CD4-positive, alpha-beta T cell treated with Interleukin-17A for 4 hours (primary cell): ENCODE data around the gene RNF7.
"Not testable (repeated sequence)": the region's sequence is repeated elsewhere in the genome, so short reads cannot be mapped to it uniquely, and the experiment has no call there.

Source experiments
- DNase-seq: peaks from one replicate; pipeline ENCODE4 v3.0.0-alpha.2; 2020; ENCODE audit warnings: mixed read lengths

RNF7 gene

GRCh38 chr3:141735770-141736465 is 2.2 kb upstream of the RNF7 start:
- no peak for DNase-seq

- DNase-seq = no peak
Measured at GRCh38 chr3:141737093-141737492, 1.0 kb upstream of the RNF7 start.

GRCh38 chr3:141737678-141738021 is 448 bp upstream of the RNF7 start:
- DNase-seq = no peak

GRCh38 chr3:141738891-141739363 is 829 bp downstream of the RNF7 start:
- DNase-seq = peak; percentile 35

- DNase-seq = no peak
Measured at GRCh38 chr3:141739731-141740130, 1.6 kb downstream of the RNF7 start.

GRCh38 chr3:141740349-141740748 is 2.3 kb downstream of the RNF7 start:
- no peak for DNase-seq

GRCh38 chr3:141743305-141743704 is 5.2 kb downstream of the RNF7 start:
- DNase-seq = no peak

- no peak for DNase-seq
Measured at GRCh38 chr3:141746962-141747361, 8.9 kb downstream of the RNF7 start.

GRCh38 chr3:141753399-141753798 is 15.3 kb downstream of the RNF7 start:
- no peak for DNase-seq

- DNase-seq = no peak
Measured at GRCh38 chr3:141754032-141754431, 15.9 kb downstream of the RNF7 start.

- not testable (repeated sequence) for DNase-seq
Measured at GRCh38 chr3:141762552-141762951, 24.5 kb downstream of the RNF7 start.

- DNase-seq = no peak
Measured at GRCh38 chr3:141763088-141763750, 25.1 kb downstream of the RNF7 start, which contains the start of gene GRK7. Gene GRK7, plus strand, starts transcription at chr3:141763408. Its CDS starts 14,877 bp downstream, at chr3:141778285.

GRCh38 chr3:141764045-141764444 is 25.9 kb downstream of the RNF7 start:
- DNase-seq = no peak

GRCh38 chr3:141764465-141764864 is 26.4 kb downstream of the RNF7 start:
- no peak for DNase-seq

GRCh38 chr3:141764986-141765385 is 26.9 kb downstream of the RNF7 start:
- DNase-seq = no peak

- no peak for DNase-seq
Measured at GRCh38 chr3:141767066-141767465, 29.0 kb downstream of the RNF7 start.

GRCh38 chr3:141769221-141769894 is 31.3 kb downstream of the RNF7 start:
- DNase-seq = no peak

- DNase-seq = no peak
Measured at GRCh38 chr3:141773676-141774075, 35.6 kb downstream of the RNF7 start.

GRCh38 chr3:141776376-141776775 is 38.3 kb downstream of the RNF7 start:
- no peak for DNase-seq

- no peak for DNase-seq
Measured at GRCh38 chr3:141776885-141777284, 38.8 kb downstream of the RNF7 start.

- no peak for DNase-seq
Measured at GRCh38 chr3:141777957-141778813, 40.1 kb downstream of the RNF7 start.

GRCh38 chr3:141779667-141780066 is 41.6 kb downstream of the RNF7 start:
- no peak for DNase-seq

GRCh38 chr3:141782386-141782932 is 44.4 kb downstream of the RNF7 start:
- no peak for DNase-seq
